Measurements from ENCODE around the gene FBRSL1.
"Not testable (repeated sequence)": the region's sequence is repeated elsewhere in the genome, so short reads cannot be mapped to it uniquely, and the experiment has no call there.

FBRSL1 gene

DNA sequence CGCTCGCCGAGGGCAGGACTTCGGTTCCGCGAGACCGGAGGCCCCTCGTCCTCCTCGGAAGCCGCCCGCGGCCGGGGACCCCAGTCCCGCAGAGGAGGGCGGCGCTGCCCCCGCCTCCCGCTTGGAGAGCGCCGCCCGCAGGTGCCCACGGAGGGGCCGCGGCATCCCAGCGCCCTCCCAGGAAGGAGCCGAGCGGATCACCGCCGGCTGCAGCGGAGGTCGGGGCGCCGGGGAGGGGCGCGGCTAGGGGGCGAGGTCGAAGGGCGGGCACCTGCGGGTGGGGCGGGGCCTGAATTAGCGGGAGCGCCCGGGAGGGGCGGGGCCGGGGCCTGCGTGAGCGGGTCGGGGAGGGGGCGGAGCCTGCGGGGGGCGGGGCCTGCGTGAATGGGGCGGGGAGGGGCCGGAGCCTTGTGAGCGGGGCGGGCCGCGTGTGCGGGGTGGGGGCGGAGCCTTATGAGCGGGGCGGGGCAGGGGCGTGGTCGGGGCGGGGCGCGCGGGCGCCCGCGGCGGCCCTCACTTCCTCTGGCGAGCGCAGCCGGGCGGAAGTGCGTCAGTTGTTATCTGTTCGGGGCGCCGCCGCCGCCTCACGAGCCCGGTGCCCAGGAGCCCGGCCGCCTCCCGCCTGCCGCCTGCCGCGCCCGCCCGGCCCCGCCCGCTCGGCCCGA is at the start of gene FBRSL1:
Gene FBRSL1, plus strand, starts transcription at position 550 of the 665 bp plus-strand sequence.
- DNase-seq (ENCODE audit: low read depth in 2 of 2): peak; percentile 81 to 85

GRCh38 chr12:132440420-132440819 is 49.5 kb upstream of the FBRSL1 start:
- not testable (repeated sequence) for DNase-seq (ENCODE audit: low read depth in 2 of 2)

DNA sequence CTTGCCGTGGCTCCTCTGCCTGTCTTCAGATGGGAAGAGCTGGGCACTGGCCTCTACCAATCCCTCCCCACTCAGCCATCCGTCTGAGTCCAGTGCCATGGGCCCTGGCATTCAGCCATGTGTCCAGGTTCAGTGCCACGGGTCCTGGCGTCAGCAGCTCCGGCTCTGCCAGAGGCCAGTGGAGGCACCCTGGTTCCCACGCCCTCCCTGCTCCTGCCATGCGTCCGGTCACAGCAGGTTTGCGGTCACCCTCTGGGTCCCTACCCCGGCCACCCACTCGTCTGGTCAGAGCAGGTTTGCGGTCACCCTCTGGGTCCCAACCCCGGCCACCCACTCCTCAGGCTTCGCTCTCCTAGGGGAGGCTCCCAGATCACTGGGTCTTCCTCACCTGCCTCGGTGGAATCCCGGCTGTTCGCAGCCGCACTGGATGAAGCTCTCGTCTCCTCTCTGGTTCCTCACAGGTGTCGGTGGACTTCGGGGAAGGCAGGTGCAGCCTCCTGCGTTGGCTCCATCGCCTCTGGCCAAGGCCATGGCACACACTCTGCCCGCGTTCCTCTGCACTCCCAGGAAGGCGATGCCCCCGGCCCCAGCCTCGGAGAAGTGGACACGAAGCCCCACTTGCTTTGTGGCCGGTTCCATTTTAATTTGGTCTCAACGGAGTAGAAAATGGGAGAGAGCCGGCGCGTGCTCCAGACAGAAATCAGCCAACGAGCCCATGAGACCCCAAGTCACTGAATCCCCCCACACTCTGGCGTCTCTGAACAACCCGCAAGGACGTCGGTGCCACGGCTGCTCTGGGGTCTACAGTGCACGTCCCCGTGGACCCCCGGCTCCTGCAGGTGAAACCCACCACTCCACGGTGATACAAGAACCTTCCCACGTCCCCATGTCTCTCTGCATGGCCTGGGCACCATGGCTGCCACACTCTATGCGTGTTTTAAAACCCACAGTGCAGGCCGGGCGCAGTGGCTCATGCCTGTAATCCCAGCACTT is 47.8 kb upstream of the FBRSL1 start:
- DNase-seq (ENCODE audit: low read depth in 2 of 2): no peak

DNA sequence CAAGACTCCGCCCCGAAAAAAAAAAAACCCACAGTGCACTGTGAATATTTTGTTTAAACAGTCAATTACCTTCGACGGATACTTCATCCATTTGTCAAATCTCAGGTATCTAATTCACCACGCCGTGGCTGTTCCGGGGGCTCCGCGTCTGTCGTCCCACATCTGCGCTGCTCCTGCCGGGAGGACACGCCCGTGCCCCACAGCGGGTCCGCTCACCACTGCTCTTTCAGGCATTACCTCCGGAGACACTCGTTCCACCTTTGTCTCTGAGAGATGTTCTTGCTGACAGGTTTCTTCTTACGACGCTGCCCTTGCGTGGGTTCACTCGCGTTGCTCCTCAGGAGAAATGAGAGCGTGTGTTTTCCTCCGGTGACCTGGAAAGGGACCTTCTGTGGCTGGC is 46.9 kb upstream of the FBRSL1 start:
- DNase-seq (ENCODE audit: low read depth in 2 of 2): no peak

- DNase-seq (ENCODE audit: low read depth in 2 of 2): no peak
These were observed 45.7 kb upstream of the FBRSL1 start for GRCh38 chr12:132444283-132444682.

DNA sequence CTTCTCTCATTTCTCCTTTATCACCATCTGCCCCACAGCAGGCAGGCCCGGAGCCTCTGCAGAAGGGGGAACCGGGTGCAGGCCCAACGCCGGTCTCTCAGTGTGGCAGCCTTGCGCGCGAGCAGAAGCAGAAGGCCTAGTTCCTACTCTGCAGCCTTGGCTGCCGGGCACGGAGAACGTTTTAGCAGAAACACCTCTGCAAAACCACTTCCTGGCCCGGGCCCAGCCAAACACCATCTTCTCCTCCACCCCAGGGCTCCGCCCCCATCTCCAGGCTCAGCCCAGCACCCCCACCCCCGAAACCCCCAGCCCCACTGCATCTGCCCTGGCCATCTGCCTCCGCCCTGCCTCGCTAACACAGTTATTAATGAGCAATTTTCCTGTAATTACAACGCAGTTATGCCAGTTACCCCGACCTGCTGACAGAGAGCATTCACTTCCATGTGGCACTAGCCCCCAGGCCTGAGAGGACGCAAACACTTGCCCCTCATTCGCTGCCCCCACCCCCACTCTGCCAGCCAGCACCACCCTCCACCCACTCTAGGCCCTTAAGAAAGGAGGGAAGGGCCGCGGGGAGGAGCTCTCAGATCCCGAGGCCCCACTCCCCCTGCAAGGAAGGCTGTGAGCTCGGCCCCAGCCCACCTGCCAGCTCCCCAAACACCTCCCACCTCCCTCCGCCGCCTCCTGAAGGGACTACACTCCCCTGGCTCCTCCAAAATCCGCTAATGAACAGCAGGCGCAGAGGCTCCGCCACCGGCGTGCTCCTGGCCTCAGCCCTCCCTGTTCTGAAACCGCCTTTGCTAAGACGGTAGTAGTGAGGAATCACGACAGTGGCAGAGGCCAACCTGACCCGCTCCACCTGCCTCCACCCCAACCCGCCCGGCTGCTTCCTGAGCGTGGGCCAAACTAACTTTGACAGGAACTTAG is 44.7 kb upstream of the FBRSL1 start:
- DNase-seq (ENCODE audit: low read depth in 2 of 2): peak; percentile 65 to 72

DNA sequence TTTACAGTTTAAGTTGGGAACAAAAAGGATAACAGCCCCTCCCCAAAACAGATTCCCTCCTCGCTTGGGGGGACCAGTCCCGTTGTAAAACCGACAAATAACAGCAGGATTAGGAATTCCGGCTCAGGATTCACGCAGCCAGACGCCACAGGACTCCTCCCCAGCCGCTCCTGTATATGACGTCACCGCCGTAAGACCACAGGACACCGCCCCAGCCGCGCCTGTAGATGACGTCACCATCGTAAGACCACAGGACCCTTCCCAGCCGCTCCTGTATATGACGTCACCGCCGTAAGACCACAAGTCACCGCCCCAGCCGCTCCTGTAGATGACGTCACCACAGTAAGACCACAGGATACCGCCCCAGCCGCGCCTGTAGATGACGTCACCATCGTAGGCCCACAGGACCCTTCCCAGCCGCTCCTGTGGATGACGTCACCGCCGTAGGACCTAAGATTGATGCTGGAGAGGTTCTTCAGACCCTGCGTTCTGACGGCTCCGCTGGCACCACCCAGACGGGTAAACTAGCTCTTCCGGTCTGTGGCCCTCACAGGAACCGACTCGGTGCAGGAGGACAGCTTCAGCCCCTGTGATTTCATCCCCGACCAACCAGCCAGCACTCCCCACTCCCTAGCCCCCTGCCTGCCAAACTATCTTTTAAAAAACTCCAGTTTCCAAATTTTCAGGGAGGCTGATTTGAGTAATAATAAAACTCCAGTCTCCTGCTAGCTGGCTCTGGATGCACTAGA is 43.9 kb upstream of the FBRSL1 start:
- peak; percentile 37 to 48 for DNase-seq (ENCODE audit: low read depth in 2 of 2)

DNA sequence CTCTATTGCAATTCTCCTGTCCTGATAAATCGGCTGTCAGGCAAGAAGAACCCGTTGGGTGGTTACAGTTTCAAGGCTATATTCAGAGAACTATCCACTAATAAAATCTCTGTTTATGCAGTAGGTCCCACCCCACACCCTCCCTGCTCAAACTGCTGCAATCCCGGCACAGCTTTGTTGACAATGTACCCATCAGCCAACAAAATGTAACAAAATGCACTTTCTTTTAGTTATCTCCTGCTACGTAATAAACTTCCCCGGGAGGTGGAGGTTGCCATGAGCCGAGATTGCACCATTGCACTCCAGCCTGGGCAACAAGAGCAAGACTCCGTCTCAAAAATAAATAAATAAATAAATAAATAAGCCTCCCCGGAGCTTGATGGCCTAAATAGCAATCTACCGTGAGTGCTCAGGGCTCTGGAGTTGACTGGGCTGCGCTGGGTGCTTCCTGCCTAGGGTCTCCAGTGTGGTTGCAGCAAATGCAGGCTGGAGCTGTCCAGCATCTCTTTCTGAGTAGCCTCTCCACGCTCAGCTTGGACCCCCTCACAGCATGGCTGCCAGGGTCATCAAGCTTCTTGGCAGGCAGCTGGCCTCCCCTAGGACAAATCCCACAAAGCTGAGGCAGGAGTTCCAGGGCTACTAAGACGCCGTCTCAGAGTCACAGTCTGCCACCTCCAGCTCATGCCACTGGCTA is 43.2 kb upstream of the FBRSL1 start:
- DNase-seq (ENCODE audit: low read depth in 2 of 2): no peak

DNA sequence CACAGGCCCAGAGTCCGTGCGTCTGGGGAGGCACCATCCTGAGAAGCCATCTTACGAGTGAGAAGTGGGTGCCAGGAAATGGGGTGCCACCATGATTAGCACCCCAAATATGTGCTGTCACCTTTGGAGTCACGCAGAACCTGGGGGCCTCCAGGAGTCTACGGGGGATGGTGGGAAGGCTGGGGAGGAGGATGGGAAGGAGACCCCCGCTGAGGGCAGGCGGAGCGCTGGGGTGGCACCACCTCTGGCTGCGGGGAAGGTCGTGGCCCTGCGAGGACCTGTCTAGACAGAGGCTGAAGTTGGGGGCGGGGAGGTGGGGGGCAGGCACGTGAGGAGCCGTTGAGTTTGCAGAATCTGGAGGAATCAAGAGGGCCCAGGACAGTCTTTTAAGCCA is 42.6 kb upstream of the FBRSL1 start:
- DNase-seq (ENCODE audit: low read depth in 2 of 2): no peak

DNA sequence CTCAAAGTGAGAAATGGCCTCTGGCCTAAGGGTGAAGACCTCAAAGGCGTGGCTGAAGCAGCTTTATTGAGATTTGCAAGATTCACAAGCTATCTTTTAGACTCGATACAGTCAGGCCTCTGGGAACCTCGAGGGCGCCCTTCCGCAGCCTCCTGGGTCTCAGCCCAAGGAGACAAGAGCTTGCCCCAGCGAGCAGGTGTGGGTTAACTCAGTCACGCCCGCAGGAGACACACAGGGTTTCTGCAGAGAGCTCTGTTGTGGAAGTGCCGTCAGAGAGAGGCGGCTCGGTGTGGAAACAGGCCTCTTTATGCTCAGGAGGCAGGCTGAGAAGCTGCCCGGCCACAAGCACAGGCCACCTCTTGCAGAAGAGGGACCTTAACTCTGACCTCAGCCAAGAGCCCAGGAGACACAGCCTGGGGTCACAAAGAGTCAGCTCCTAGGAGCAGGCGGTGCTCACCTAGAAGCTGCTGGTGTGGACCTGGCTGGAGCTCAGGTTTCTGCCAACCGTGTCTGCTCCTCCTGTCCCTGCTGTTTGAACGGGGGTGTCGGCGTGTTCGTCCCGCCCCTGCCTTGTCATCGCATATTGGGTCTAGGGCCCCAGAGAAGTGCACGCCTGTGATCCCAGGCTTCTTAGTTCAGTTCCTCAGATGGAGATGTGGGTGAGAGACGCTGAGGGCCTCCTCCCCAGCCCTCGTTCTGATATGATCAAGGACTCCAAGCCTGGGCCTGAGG is 42.1 kb upstream of the FBRSL1 start:
- no peak for DNase-seq (ENCODE audit: low read depth in 2 of 2)

GRCh38 chr12:132448463-132448820 is 41.5 kb upstream of the FBRSL1 start:
- DNase-seq (ENCODE audit: low read depth in 2 of 2): no peak

DNA sequence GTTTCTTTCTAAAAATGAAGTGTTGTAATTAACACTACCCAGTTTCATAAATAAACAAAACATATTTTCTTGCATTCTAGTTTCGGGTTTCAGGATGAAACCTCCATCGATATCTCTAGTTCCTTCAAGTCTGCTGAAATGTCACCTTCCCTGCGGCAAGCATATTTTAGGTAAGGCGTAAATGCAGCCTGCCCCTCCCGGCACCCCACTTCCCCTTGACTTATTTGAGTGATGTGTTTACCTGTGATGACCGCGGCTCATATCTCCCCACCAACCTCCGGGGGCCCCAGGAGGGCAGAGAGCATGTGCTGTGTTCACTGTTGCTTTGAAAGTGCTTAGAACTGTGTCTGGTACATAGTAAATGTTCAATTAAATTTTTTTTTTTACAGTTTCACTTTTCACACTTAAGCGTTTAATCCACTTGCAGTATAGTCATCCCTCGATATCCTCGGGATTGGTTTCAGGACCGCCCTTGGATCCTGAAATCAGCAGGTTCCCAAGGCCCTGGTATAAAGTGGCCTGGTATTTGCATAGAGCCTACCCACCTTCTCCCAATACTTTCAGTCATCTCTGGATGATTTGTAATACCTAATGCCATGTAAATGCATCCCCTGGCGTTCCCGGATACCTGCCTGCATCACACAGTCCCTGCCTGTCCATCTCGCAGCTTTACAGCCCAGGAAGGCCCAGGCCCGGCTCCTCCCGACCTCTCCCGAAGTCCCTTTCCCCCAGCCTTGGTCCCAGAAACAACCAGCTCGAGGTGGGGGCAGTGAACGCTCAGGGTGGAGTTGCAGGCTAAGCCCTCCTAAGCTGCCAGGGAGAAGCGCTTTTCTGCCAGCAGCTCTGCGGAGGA is 40.2 kb upstream of the FBRSL1 start:
- no peak for DNase-seq (ENCODE audit: low read depth in 2 of 2)

- no peak for DNase-seq (ENCODE audit: low read depth in 2 of 2)
These were observed 39.4 kb upstream of the FBRSL1 start for GRCh38 chr12:132450418-132451171.

GRCh38 chr12:132451172-132451835 is 38.6 kb upstream of the FBRSL1 start:
- DNase-seq (ENCODE audit: low read depth in 2 of 2): no peak

- DNase-seq (ENCODE audit: low read depth in 2 of 2): no peak
These were observed 38.1 kb upstream of the FBRSL1 start for GRCh38 chr12:132451836-132452195.

GRCh38 chr12:132452596-132453350 is 37.2 kb upstream of the FBRSL1 start:
- no peak for DNase-seq (ENCODE audit: low read depth in 2 of 2)
